NCI-H128 (cell line): Measurements from ENCODE around the gene PDZK1.
"Not testable (repeated sequence)": the region's sequence is repeated elsewhere in the genome, so short reads cannot be mapped to it uniquely, and the experiment has no call there.

ENCODE experiments used
- DNase-seq: peaks from one replicate; lab custom pipeline; 2025; ENCODE audit not compliant: unreplicated experiment; lab: John Stamatoyannopoulos, UW

PDZK1 gene

GRCh38 chr1:145707183-145707867 is at the start of gene PDZK1:
PDZK1 (minus strand) TSS chr1:145707368; CDS start chr1:145688021, 19,347 bp downstream.
- DNase-seq = no peak

- DNase-seq = no peak
Measured at GRCh38 chr1:145751491-145752037, 44.4 kb upstream of the PDZK1 start.

- no peak for DNase-seq
Measured at GRCh38 chr1:145750426-145750825, 43.3 kb upstream of the PDZK1 start.

- DNase-seq = no peak
Measured at GRCh38 chr1:145747398-145748247, 40.5 kb upstream of the PDZK1 start.

- no peak for DNase-seq
Measured at GRCh38 chr1:145740269-145740668, 33.1 kb upstream of the PDZK1 start.

- no peak for DNase-seq
Measured at GRCh38 chr1:145736191-145736590, 29.0 kb upstream of the PDZK1 start.

- DNase-seq = no peak
Measured at GRCh38 chr1:145730900-145731299, 23.7 kb upstream of the PDZK1 start.

- DNase-seq = no peak
Measured at GRCh38 chr1:145730467-145730866, 23.3 kb upstream of the PDZK1 start.

GRCh38 chr1:145729666-145730436 is 22.7 kb upstream of the PDZK1 start:
- no peak for DNase-seq

GRCh38 chr1:145729196-145729595 is 22.0 kb upstream of the PDZK1 start:
- DNase-seq = no peak

GRCh38 chr1:145726193-145726592 is 19.0 kb upstream of the PDZK1 start:
- DNase-seq = not testable (repeated sequence)

GRCh38 chr1:145720878-145721671 is 13.9 kb upstream of the PDZK1 start:
- peak; percentile 31 for DNase-seq

GRCh38 chr1:145720556-145720877 is 13.3 kb upstream of the PDZK1 start:
- DNase-seq = no peak

GRCh38 chr1:145719230-145720079 is 12.3 kb upstream of the PDZK1 start, which contains the start of gene CD160:
CD160 (plus strand) TSS chr1:145719499; CDS start chr1:145728328, 8,829 bp downstream.
- DNase-seq = no peak

GRCh38 chr1:145718465-145718864 is 11.3 kb upstream of the PDZK1 start:
- not testable (repeated sequence) for DNase-seq

- DNase-seq = no peak
Measured at GRCh38 chr1:145717833-145718232, 10.7 kb upstream of the PDZK1 start.

- DNase-seq = no peak
Measured at GRCh38 chr1:145716641-145717345, 9.6 kb upstream of the PDZK1 start.

GRCh38 chr1:145714524-145715111 is 7.5 kb upstream of the PDZK1 start:
- DNase-seq = no peak
